ENCODE data around the gene HSPA12B. TPM values are rescaled to one million over a fixed set of nuclear protein-coding genes. Genes with fewer than 3 reads are reported as not detected.

The HSPA12B gene
- total and polyA plus RNA-seq, 9 of the 15 experiments (the other 6 are each of a cell fraction or from before 2014, with no cell fraction given), result 0.03 to 0.07 TPM; not detected in 7

DNA sequence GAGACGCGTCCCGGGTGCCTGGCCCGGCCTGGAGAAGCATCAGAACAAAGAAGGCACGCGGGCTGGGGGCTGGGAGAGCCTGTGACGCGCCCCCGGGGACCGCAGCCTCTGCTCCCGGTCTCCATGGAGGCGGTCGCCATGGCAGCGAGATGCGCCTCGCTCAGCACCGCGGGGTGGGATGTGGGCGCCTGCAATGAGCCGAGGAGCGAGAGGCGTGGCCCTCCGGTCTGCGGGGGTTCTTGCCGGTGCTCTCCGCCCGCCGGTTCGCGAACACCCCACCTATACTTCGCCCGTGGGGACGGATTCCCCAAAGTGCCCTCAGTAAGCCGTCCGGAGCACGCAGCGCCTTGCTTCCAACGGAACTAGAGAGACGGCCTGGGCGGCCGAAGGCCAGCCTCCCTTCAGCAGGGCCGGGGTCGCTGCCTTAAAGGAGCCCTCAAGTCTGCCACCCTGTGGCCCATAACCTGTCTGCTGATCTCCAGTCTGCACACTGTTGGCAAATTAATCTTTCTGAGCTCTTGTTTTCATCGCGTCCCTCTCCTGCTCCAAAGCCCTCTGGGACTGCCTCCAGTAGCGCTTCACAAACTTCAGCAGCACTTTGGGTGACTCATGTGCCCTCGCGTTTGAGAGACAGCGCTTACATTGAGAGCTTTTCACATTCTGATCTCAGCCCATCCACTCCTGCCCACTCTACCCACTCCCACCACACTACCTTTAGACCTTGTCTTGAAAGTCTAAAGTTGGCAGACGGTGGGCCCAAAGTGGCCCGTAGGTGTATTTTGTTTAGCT is 36.1 kb downstream of the HSPA12B start (continued):
- no peak for TF ChIP-seq PBX2 (CRISPR knock-in tag; IDR thresholded peaks at IDR 0.05; ENCODE audit: low read depth)
- TF ChIP-seq PBX2 (tag; conservative IDR thresholded peaks at IDR 0.05; ENCODE audit: low read depth), result peak; percentile 45; the same call in 1 of the 2 replicates
- TF ChIP-seq SMARCE1 (IDR thresholded peaks at IDR 0.05), result no peak
- TF ChIP-seq MCM3 (IDR thresholded peaks at IDR 0.05), result no peak
- TF ChIP-seq CBFB (CRISPR knock-in tag; IDR thresholded peaks at IDR 0.05), result 0 out of 2 replicates have a peak, but pooled peaks have one; percentile 4
- no peak for TF ChIP-seq U2AF1 (optimal IDR thresholded peaks at IDR 0.05; ENCODE audit: low read depth, low read length)
- 0 out of 2 replicates have a peak, but pooled peaks have one; percentile 20 for TF ChIP-seq GABPB1 (CRISPR knock-in tag; IDR thresholded peaks at IDR 0.05)
- TF ChIP-seq SMARCA5 (IDR thresholded peaks at IDR 0.05), result 0 out of 2 replicates have a peak, but pooled peaks have one; percentile 11
- peak; percentile 16 to 33; a peak in 3 of 4 replicates for TF ChIP-seq RAD21 (CRISPR knock-in tag; conservative IDR thresholded peaks at IDR 0.05 in 1 of 2, IDR thresholded peaks at IDR 0.05 in 1 of 2)
- peak; percentile 56; the same call in 1 of the 2 replicates for TF ChIP-seq BMI1 (IDR thresholded peaks at IDR 0.05; ENCODE audit: low read length)
- 0 out of 2 replicates have a peak, but pooled peaks have one; percentile 14 for TF ChIP-seq ZNF143 (CRISPR knock-in tag; IDR thresholded peaks at IDR 0.05)
- TF ChIP-seq CREB5 (CRISPR knock-in tag; IDR thresholded peaks at IDR 0.05), result no peak
- peak; percentile 2 for TF ChIP-seq CTCFL (IDR thresholded peaks at IDR 0.05; ENCODE audit: borderline replicate concordance, insufficient read depth, low read depth, low read length, poor library complexity, severe bottlenecking)
- peak; percentile 44 to 52 (median 49); a peak in 5 of 6 replicates for TF ChIP-seq CTCF (IDR thresholded peaks at IDR 0.05 in 2 of 3, conservative IDR thresholded peaks at IDR 0.05 in 1 of 3; ENCODE audit: insufficient read depth in 2 of 3, low read depth in 1 of 3, low read length in 3 of 3)
- TF ChIP-seq NR1H2 (CRISPR knock-in tag; IDR thresholded peaks at IDR 0.05), result no peak
- no peak for TF ChIP-seq PTBP1 (IDR thresholded peaks at IDR 0.05; ENCODE audit: low read depth, low read length)
- TF ChIP-seq EGR1 (conservative IDR thresholded peaks at IDR 0.05), result no peak
- TF ChIP-seq EWSR1 (IDR thresholded peaks at IDR 0.05; ENCODE audit: borderline replicate concordance, low read depth, partially characterized antibody), result no peak

All from K562 (cell line).